Cardiac septum (tissue), 1 donor: ENCODE measurements around the gene PARP8. TPM values are rescaled to one million over a fixed set of nuclear protein-coding genes. Genes with fewer than 3 reads are reported as not detected.
"Not testable (repeated sequence)": the region's sequence is repeated elsewhere in the genome, so short reads cannot be mapped to it uniquely, and the experiment has no call there.

ENCODE experiments used
- DNase-seq: peaks from one replicate; pipeline ENCODE4 v3.0.0-alpha.2; 2020; ENCODE audit warnings: low spot score
- intact Hi-C: fragments of 100-400 bp; cut with DNase I; formaldehyde crosslinking; loops from one replicate; pipeline ENCODE4 v1.14.0; 2022
- total RNA-seq: library from RNA; stranded (reverse); fragmentation: NEBNext Ultra II Directional; extraction: Animal tissue kit (Norgen Biotek cat#: 25700); gene quantifications from one replicate; pipeline ENCODE4 v1.2.1, GENCODE V29; 2021
- donor health status: DM: no; HTN: no; CAD: no.

PARP8 gene
- total RNA-seq, 1 donor from 2014 or later, result 5.5 TPM

DNA sequence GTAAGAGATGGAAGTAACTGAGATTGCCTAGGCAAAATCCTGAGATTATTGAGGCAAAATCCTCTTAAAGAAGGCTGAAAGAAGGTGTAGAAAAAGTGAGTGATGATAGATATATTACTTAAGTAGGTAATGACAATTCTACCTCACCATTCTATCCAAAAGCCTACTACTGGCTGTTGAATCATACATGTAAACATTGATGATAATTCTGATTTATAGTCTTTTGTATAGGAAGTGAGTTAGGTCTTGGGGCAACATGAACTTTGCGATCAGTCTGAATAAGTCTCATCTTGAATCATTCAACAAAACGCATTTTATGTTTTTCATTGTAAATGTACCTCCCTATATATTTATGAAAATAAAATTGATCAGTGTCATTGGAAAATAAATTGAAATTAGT is 99.6 kb downstream of the PARP8 start:
- intact Hi-C loops, result no loop called here

GRCh38 chr5:50766462-50766861 is 100.0 kb downstream of the PARP8 start:
- intact Hi-C loops, result no loop called here
- DNase-seq, result no peak

More for the DNA sequence above, 99.6 kb downstream of the PARP8 start:
- no peak for DNase-seq

DNA sequence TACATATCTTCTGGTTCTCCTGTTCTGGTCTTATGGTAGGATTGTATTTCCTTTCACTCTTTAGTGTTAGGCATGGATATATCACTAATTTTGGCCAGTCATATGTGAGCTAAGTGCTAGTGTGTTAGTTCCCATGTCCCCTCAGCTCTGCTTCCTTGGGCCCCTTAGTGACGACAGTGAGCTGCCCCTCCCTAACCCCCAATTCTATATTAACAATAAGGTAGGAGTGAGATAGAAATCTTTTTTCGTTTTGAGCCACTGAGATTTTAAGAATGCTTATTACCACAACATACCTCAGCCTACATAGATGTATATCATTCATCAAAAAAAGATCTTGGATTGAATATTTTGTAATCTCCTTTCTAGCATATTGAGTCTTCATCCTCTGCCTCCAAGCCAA is 100.5 kb downstream of the PARP8 start:
- DNase-seq, result no peak
- intact Hi-C loops, result no loop called here

DNA sequence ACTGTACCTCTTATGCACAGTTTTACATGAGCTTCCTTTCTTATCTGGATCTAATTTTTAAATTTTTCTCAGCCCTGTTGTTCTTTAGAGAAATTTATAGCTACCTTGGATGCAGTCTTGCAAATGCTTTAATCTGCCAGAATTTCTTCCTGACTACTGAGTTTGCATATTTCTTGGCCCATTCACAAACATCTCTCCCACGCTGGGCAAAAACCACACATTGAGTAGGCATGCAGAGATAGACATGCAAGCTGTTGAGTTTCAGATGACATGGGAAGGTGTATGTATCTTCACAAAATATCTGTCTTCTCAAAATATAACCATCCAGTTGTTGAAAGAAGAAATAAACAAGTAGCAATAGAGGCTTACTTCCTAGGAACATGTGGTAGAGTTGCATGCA is 101.2 kb downstream of the PARP8 start:
- no peak for DNase-seq
- intact Hi-C loops, result no loop called here

DNA sequence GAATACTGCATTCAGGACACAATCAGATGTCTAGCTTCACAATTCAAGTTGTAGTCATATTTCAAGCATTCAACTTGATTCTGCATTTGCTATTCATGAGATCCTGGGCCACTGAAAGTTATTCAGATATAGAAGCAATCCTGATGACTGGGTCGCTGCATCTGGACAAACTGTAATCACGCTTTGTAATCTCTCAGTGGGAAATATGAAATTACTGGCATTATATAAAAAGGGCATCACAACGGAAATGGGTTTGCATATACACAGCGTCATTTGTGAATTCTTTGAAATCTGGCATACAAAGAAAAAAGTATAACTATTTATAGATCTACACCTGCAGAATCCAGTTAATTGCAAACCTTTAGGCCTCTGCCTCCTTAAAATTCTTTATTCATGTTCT is 102.2 kb downstream of the PARP8 start:
- intact Hi-C loops, result no loop called here
- DNase-seq, result no peak

- intact Hi-C loops, result no loop called here
- DNase-seq, result no peak
Observed at GRCh38 chr5:50770441-50770840, 104.0 kb downstream of the PARP8 start.

DNA sequence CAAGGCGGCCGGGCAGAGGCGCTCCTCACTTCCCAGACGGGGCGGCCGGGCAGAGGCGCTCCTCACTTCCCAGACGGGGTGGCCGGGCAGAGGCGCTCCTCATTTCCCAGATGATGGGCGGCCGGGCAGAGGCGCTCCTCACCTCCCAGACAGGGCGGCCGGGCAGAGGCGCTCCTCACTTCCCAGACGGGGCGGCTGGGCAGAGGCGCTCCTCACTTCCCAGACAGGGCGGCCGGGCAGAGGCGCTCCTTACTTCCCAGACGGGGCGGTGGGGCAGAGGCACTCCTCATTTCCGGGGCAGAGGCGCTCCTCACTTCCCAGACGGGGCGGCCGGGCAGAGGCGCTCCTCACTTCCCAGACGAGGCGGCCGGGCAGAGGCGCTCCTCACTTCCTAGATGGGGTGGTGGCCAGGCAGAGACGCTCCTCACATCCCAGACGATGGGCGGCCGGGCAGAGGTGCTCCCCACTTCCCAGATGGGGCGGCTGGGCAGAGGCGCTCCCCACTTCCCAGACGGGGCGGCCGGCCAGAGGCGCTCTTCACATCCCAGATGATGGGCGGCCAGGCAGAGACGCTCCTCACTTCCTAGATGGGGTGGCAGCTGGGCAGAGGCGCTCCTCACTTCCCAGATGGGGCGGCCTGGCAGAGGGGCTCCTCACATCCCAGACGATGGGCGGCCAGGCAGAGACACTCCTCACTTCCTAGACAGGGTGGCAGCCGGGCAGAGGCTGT is 108.2 kb downstream of the PARP8 start:
- DNase-seq, intact Hi-C loops: not testable (repeated sequence)

- no peak for DNase-seq
- intact Hi-C loops, result no loop called here
Observed at GRCh38 chr5:50786073-50786472, 119.6 kb downstream of the PARP8 start.

DNA sequence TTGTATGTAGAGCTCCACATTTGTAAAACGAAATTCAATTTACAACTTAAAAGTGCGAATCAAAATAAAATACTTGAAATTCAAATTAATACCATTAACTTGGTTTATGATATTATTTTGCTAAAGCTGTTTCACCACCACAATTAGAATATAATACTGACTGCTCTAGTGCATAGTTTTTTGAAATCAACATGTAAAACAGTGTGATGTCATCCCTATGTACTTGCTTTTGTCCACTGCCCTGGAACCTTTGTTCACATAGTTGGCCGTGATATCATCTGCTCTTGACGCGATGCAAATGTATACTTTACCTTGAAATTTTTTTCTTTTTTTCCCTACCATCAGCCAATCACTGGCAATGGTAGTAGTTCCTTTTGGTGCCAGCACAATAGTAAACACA is 125.4 kb downstream of the PARP8 start:
- DNase-seq, result no peak
- intact Hi-C loops, result no loop called here

- intact Hi-C loops, result no loop called here
Observed at GRCh38 chr5:50792843-50793242, 126.4 kb downstream of the PARP8 start.

GRCh38 chr5:50794812-50795211 is 128.4 kb downstream of the PARP8 start:
- intact Hi-C loops, result no loop called here
- DNase-seq, result no peak

More at GRCh38 chr5:50792843-50793242, 126.4 kb downstream of the PARP8 start:
- DNase-seq, result no peak

GRCh38 chr5:50798002-50798401 is 131.6 kb downstream of the PARP8 start:
- intact Hi-C loops, result no loop called here
- no peak for DNase-seq

- intact Hi-C loops, result no loop called here
- no peak for DNase-seq
Observed at GRCh38 chr5:50799596-50799995, 133.2 kb downstream of the PARP8 start.

DNA sequence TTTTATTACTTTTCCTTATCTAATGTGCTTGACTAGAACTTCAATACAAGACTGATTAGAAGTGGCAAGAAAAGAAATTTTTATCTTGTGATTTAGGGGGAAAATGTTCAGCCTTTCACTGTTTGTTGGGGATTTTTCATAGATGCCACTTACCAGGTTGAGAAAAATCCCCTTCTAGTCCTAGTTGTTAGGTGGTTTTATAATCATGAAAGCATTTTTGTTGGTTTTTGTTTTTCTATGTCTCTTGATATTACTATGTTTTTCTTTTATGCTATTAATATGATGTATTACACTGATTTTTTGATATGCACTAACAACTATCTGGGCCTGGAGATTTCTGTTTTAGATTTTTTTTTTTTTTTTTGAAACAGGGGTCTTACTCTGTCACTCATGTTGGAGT is 134.0 kb downstream of the PARP8 start:
- DNase-seq, result no peak
- intact Hi-C loops, result no loop called here

GRCh38 chr5:50807661-50808060 is 141.2 kb downstream of the PARP8 start:
- intact Hi-C loops, result no loop called here
- no peak for DNase-seq

GRCh38 chr5:50808406-50808805 is 142.0 kb downstream of the PARP8 start:
- intact Hi-C loops, result no loop called here
- no peak for DNase-seq

DNA sequence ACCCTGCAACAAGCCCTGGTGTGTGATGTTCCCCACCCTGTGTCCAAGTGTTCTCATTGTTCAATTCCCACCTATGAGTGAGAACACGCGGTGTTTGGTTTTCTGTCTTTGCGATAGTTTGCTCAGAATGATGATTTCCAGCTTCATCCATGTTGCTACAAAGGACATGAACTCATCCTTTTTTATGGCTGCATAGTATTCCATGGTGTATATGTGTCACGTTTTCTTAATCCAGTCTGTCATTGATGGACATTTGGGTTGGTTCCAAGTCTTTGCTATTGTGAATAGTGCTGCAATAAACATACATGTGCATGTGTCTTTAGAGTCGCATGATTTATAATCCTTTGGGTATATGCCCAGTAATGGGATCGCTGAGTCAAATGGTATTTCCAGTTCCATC is 145.3 kb downstream of the PARP8 start:
- intact Hi-C loops, DNase-seq: not testable (repeated sequence)

DNA sequence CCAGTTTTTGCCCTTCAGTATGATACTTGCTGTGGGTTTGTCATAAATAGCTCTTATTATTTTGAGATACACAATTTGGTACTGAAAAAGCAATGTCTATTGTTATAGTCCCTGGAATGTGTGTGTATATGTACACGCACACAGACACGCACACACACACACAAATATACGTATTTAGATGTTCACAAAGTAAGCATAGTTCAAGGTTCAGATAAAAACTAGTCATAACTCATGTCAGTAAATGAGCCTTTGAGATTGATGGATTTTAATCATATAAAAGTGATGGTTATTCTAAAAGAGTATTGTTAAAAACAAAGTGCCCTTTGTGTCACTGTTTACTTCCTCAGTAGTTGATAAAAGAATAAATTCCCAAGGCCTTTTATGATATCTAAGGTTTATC is 147.3 kb downstream of the PARP8 start:
- DNase-seq, result no peak
- intact Hi-C loops, result no loop called here

DNA sequence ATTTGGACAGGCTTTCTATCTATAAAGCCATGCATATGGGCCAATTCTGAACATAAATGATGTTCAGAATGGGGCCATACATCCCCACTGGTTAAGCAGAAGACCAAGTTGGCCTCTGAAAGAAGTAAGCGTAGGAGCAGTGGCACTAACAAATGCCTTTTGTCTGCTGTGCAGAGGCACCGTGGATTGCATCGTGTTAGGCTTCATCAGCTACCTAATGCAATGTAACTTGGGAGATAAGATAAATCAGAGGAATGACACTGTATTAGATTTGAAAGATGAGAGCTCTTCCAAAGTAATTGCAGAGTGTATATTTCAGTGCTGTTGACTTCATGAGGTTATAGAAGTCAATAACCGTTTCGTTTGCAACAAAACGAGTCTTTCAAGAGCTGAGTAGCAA is 148.1 kb downstream of the PARP8 start:
- no peak for DNase-seq
- intact Hi-C loops, result no loop called here

DNA sequence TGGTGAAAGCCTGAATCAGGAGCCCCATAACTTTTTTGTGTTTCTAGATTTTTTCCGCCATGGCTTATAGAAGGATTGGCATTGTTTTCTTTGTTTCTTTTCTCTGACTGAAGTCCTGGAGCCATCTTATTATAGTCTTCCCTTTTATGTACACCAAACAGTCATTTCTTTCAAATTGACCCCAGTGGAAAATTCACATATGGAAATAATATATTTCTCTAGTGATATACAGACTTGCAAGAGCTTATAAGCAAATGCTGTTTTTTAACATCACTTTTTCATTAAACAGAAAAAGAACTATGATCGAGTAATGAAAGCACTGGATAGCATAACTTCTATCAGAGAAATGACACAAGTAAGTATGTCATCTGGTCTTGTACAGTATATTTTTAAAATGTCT is 155.6 kb downstream of the PARP8 start:
- DNase-seq, result no peak
- intact Hi-C loops, result no loop called here

DNA sequence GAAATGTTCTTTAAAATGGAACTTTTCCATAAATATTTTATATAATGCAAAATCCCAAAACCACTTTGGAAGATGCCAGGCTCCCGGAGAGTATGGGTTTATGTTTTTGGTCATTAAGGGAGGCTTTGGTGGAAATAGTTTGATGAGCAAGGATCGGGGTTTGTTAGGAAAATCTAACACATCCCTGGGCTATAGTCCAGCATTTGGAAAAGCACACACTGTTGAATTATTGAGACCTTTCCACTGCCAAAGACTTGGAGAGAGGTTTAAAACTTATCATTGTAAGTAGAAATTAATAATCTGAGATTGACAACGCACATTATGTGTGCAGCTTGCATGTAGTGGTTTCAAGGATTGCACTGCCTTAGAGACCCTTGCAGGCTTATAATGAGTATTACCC is 156.3 kb downstream of the PARP8 start:
- intact Hi-C loops, result no loop called here
- no peak for DNase-seq

- no peak for DNase-seq
- intact Hi-C loops, result no loop called here
Observed at GRCh38 chr5:50823568-50823967, 157.1 kb downstream of the PARP8 start.
